Adipocyte (in vitro differentiated cells): ENCODE measurements around the gene MLLT6.
A peak's percentile ranks its signal among the peaks of the same experiment; 100 is the strongest.

Experiments used
- DNase-seq: peaks from one replicate; pipeline ENCODE4 v3.0.0-alpha.2; 2015; ENCODE audit warnings: low read depth
- H3K27me3 ChIP-seq: replicated peaks from 2 replicates; pipeline ENCODE4 v1.7.0; 2013; ENCODE audit warnings: mild to moderate bottlenecking, low read length, moderate library complexity; ENCODE audit not compliant: control insufficient read depth, insufficient read depth
- H3K36me3 ChIP-seq: 2 replicates; pipeline ENCODE4 v1.7.0; 2013; ENCODE audit warnings: low read length, mild to moderate bottlenecking, moderate library complexity; ENCODE audit not compliant: control insufficient read depth, insufficient read depth, severe bottlenecking
- H3K4me1 ChIP-seq: 2 replicates; pipeline ENCODE4 v1.7.0; 2013; ENCODE audit warnings: mild to moderate bottlenecking, low read length, moderate library complexity; ENCODE audit not compliant: control insufficient read depth, insufficient read depth
- H3K4me3 ChIP-seq: 2 replicates; pipeline ENCODE4 v1.7.0; 2013; ENCODE audit warnings: mild to moderate bottlenecking, low read length, moderate library complexity
- H3K9ac ChIP-seq: 2 replicates; pipeline ENCODE4 v1.7.0; 2013; ENCODE audit warnings: mild to moderate bottlenecking, low read length, moderate library complexity
- H3K9me3 ChIP-seq: 2 replicates; pipeline ENCODE4 v1.7.0; 2013; ENCODE audit warnings: mild to moderate bottlenecking, low read length, moderate library complexity; ENCODE audit not compliant: control insufficient read depth

Gene MLLT6

GRCh38 chr17:38667787-38668122, 37.3 kb upstream of the MLLT6 start:
- no peaks in the 10 kb centered on the region for H3K36me3 ChIP-seq
- H3K27me3 ChIP-seq: peaks cover 37% of the 10 kb centered on the region
- H3K4me1 ChIP-seq: no peaks in the 10 kb centered on the region
- H3K9ac ChIP-seq: no peak overlapping the region
- no peak overlapping the region for H3K4me3 ChIP-seq
- no peaks in the 10 kb centered on the region for H3K9me3 ChIP-seq
- DNase-seq: no peak

- Histone ChIP-seq H3K9me3 (no peaks in the 10 kb centered on the region), H3K4me3 (no peak overlapping the region), H3K36me3 (no peaks in the 10 kb centered on the region), H3K4me1 (no peaks in the 10 kb centered on the region), H3K27me3 (peaks cover 37% of the 10 kb centered on the region), H3K9ac (no peak overlapping the region)
- no peak for DNase-seq
Observed at GRCh38 chr17:38669520-38669919, 35.6 kb upstream of the MLLT6 start.

GRCh38 chr17:38671939-38672720, 32.9 kb upstream of the MLLT6 start:
- Histone ChIP-seq H3K27me3 (peaks cover 37% of the 10 kb centered on the region), H3K9me3 (no peaks in the 10 kb centered on the region), H3K4me3 (no peak overlapping the region), H3K9ac (no peak overlapping the region), H3K36me3 (no peaks in the 10 kb centered on the region), H3K4me1 (peaks cover 5% of the 10 kb centered on the region)
- DNase-seq: no peak

- Histone ChIP-seq H3K9me3 (no peaks in the 10 kb centered on the region), H3K9ac (no peak overlapping the region), H3K4me1 (peaks cover 5% of the 10 kb centered on the region), H3K4me3 (peak overlapping the region; percentile 80), H3K27me3 (peaks cover 37% of the 10 kb centered on the region), H3K36me3 (no peaks in the 10 kb centered on the region)
- DNase-seq: no peak
Observed at GRCh38 chr17:38672788-38673706, 32.0 kb upstream of the MLLT6 start.

GRCh38 chr17:38673707-38674013, 31.4 kb upstream of the MLLT6 start:
- Histone ChIP-seq H3K4me1 (peaks cover 5% of the 10 kb centered on the region), H3K27me3 (peaks cover 33% of the 10 kb centered on the region), H3K4me3 (peak overlapping the region; percentile 80), H3K9me3 (no peaks in the 10 kb centered on the region), H3K36me3 (no peaks in the 10 kb centered on the region), H3K9ac (peak overlapping the region; percentile 75)
- DNase-seq: peak; percentile 40

- Histone ChIP-seq H3K27me3 (peaks cover 28% of the 10 kb centered on the region), H3K36me3 (no peaks in the 10 kb centered on the region), H3K4me3 (peak overlapping the region; percentile 80), H3K4me1 (peaks cover 5% of the 10 kb centered on the region), H3K9ac (peak overlapping the region; percentile 75), H3K9me3 (no peaks in the 10 kb centered on the region)
- DNase-seq: no peak
Observed at GRCh38 chr17:38674014-38674748, 30.9 kb upstream of the MLLT6 start.

- Histone ChIP-seq H3K9ac (peak within 1 kb of the TSS; percentile 75), H3K27me3 (peaks cover 20% of the 10 kb centered on the region)
- peak; percentile 95 for DNase-seq
Observed at GRCh38 chr17:38674749-38675615, 30.1 kb upstream of the MLLT6 start, which contains the start of gene EPOP. Gene EPOP, minus strand, starts transcription at chr17:38674957. Its CDS starts 462 bp downstream, at chr17:38674495.

GRCh38 chr17:38676706-38677504, 28.2 kb upstream of the MLLT6 start:
- H3K9ac ChIP-seq: peak overlapping the region; percentile 55
- no peak overlapping the region for H3K4me3 ChIP-seq
- peaks cover 5% of the 10 kb centered on the region for H3K4me1 ChIP-seq
- no peaks in the 10 kb centered on the region for H3K9me3 ChIP-seq
- DNase-seq: peak; percentile 92
- no peaks in the 10 kb centered on the region for H3K36me3 ChIP-seq
- H3K27me3 ChIP-seq: peaks cover 8% of the 10 kb centered on the region

More at GRCh38 chr17:38674749-38675615, 30.1 kb upstream of the MLLT6 start, which contains the start of gene EPOP:
- Histone ChIP-seq H3K9me3 (no peaks in the 10 kb centered on the region), H3K36me3 (no peaks in the 10 kb centered on the region), H3K4me3 (peak within 1 kb of the TSS; percentile 80), H3K4me1 (peaks cover 5% of the 10 kb centered on the region)

GRCh38 chr17:38677819-38678218, 27.3 kb upstream of the MLLT6 start:
- H3K9ac ChIP-seq: no peak overlapping the region
- DNase-seq: no peak
- H3K4me3 ChIP-seq: no peak overlapping the region
- no peaks in the 10 kb centered on the region for H3K36me3 ChIP-seq
- no peaks in the 10 kb centered on the region for H3K9me3 ChIP-seq
- peaks cover 5% of the 10 kb centered on the region for H3K4me1 ChIP-seq
- no peaks in the 10 kb centered on the region for H3K27me3 ChIP-seq

GRCh38 chr17:38681096-38681495, 24.0 kb upstream of the MLLT6 start:
- no peaks in the 10 kb centered on the region for H3K27me3 ChIP-seq
- DNase-seq: no peak
- no peaks in the 10 kb centered on the region for H3K9me3 ChIP-seq
- H3K9ac ChIP-seq: no peak overlapping the region
- no peak overlapping the region for H3K4me3 ChIP-seq
- H3K36me3 ChIP-seq: no peaks in the 10 kb centered on the region
- H3K4me1 ChIP-seq: no peaks in the 10 kb centered on the region
